Gastrocnemius medialis (tissue), 4 donors: ENCODE measurements around the gene GPC2. TPM values are rescaled to one million over a fixed set of nuclear protein-coding genes. Genes with fewer than 3 reads are reported as not detected.

ENCODE experiments used
- ATAC-seq, 2 donors: fragments of 150-250 bp; one replicate each; pipeline ENCODE4 v1.9.1; 2016
- DNase-seq, 2 donors: peaks; one replicate each; pipeline ENCODE4 v3.0.0-alpha.2; 2019
- H3K27ac ChIP-seq, 4 donors: fragments of 200-600 bp; sonication (generic); 1 replicate in 1 of 4; 2 replicates in 3 of 4; pipeline ENCODE4 v1.5.1; 2016 to 2018; ENCODE audit warnings: mild to moderate bottlenecking in 2 of 4, moderate library complexity in 1 of 4
- H3K27me3 ChIP-seq, 3 donors: fragments of 200-600 bp; sonication (generic) in 2 of 3; 1 replicate in 1 of 3; 2 replicates in 2 of 3; pipeline versions ENCODE4 v1.5.1 to v1.6.0; 2016 to 2019; ENCODE audit warnings: mild to moderate bottlenecking in 1 of 3, moderate library complexity in 1 of 3
- H3K36me3 ChIP-seq, 2 donors: fragments of 200-600 bp; sonication (generic) in 1 of 2; one replicate each; pipeline ENCODE4 v1.5.1; 2017 to 2018
- H3K4me1 ChIP-seq, 2 donors: fragments of 200-600 bp; sonication (generic) in 1 of 2; one replicate each; pipeline ENCODE4 v1.5.1; 2016 to 2017; ENCODE audit warnings: mild to moderate bottlenecking in 2 of 2
- H3K4me3 ChIP-seq, 4 donors: fragments of 200-600 bp; sonication (generic) in 3 of 4; 1 replicate in 1 of 4; 2 replicates in 3 of 4; pipeline ENCODE4 v1.5.1; 2016 to 2019; ENCODE audit warnings: mild to moderate bottlenecking in 2 of 4
- H3K9me3 ChIP-seq, 3 donors: fragments of 200-600 bp; sonication (generic) in 2 of 3; 1 replicate in 1 of 3; 2 replicates in 2 of 3; pipeline ENCODE4 v1.5.1; 2016 to 2019
- CTCF ChIP-seq, 5 experiments: fragments of 450-650 bp in 3 of 5; fragments of 200-600 bp in 2 of 5; sonication (generic) in 2 of 5; IDR thresholded peaks in 4 of 5; conservative IDR thresholded peaks in 1 of 5; 1 replicate in 4 of 5; 2 replicates in 1 of 5; pipeline ENCODE4 v1.5.1; 2016 to 2019; ENCODE audit warnings: antibody characterized with exemption in 5 of 5, mild to moderate bottlenecking in 3 of 5, moderate library complexity in 3 of 5
- POLR2A ChIP-seq, 2 donors: fragments of 450-650 bp; IDR thresholded peaks; one replicate each; pipeline ENCODE4 v1.6.1; 2017; ENCODE audit warnings: antibody characterized with exemption in 2 of 2, mild to moderate bottlenecking in 2 of 2, moderate library complexity in 2 of 2
- in situ Hi-C, 4 donors: fragments of 200-750 bp; cut with MboI; loops; one replicate each; pipeline versions ENCODE4 v1.15.0 to v1.8.0; 2017; ENCODE audit warnings: low sequenced_read_pairs in 4 of 4
- intact Hi-C: fragments of 100-400 bp; cut with DNase I; formaldehyde crosslinking; loops from one replicate; pipeline ENCODE4 v1.15.1; 2023; ENCODE audit warnings: low total_unique reads
- total RNA-seq, 4 donors: library from RNA; depleted of rRNA; stranded (reverse); fragments of >200 nt; gene quantifications; one replicate each; pipeline versions ENCODE4 v1.1.0 to v1.2.3, GENCODE V29; 2016

GPC2 gene
- total RNA-seq, 4 donors from 2014 or later: 4.0 TPM; not detected in 3

DNA sequence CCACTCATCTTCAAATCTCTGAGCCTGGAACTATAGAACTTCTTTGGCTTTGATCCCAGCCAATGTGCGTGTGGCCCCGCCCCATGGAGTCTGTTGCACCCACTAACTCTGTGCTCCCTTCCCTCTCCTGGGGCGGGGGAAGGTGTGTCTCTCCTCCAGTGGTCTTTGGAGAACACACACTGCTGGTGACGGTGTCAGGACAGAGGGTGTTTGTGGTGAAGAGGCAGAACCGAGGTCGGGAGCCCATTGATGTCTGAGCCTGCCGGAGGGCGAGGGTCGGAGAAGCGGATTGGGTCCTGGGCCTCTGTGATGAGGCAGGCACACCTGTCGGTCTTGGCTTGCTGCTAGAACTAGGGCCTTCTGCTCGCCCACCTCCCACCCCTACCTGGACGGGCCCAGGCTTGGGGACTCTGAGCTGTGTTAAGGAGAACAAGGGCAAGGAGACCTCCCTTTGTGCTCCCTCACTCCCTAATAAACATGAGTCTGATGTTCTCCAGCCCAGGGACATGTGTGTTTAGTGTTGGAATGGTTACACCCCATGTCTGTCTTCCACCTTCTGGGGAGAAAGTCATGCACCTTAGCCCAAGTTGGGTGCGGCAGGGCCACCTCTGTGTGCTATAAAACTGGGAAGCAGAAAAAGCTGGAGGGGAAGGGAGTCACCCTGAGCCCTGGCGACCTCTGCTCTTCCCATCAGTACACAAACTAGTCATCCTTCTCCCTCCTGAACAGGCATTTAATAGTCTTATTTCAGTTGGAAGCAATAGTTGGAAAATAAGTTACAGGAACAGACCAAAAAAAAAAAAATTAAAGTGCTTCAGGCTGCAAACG is 23.3 kb downstream of the GPC2 start:
- Histone ChIP-seq H3K4me3 (no peak overlapping the region), H3K27me3 (no peaks in the 10 kb centered on the region), H3K4me1 (peaks cover 17 to 25% of the 10 kb centered on the region in 2 donors), H3K36me3 (peaks cover 0 to 40% of the 10 kb centered on the region in 2 donors), H3K9me3 (no peaks in the 10 kb centered on the region), H3K27ac (no peak overlapping the region)
- intact Hi-C loops: no loop called here
- DNase-seq (no peak), ATAC-seq (no peak)
- no peak for TF ChIP-seq CTCF (IDR thresholded peaks at IDR 0.05 in 4 of 5, conservative IDR thresholded peaks at IDR 0.05 in 1 of 5)
- TF ChIP-seq POLR2A (IDR thresholded peaks at IDR 0.05): no peak
- in situ Hi-C loops: loop anchor here in 1 of 4 donors (25.0 kb wide), 1 partner anchor 183 kb away; no protein-coding TSS in a partner anchor

DNA sequence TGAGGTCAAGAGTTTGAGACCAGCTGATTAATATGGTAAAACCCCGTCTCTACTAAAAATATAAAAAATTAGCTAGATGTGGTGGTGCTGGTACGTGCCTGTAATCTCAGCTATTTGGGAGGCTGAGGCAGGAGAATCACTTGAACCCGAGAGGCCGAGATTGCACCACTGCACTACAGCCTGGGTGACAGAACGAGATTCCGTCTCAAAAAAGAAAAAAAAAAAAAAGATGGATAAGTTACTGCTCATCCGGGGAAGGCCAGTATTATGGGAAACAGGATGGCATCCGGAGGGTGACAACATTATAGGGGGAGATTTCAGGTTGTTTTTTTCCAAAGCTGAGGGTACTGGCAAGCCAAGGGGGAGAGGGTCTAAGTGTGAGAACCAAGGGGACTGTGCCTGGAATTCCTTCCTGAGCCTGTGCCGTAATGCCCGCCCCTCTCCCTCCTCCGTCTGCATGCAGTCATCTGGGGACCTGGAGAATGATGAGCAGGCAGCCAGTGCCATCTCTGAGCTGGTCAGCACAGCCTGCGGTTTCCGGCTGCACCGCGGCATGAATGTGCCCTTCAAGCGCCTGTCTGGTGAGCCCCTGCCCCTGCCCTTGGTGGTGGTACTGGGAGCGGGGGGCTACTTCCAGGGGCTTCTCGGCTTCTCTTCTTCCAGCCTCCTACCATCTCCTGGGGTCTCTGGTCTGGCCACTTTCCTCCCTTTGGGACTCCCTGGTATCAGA is 24.1 kb downstream of the GPC2 start:
- ATAC-seq: no peak
- peaks cover 17 to 21% of the 10 kb centered on the region in 2 donors for H3K4me1 ChIP-seq
- intact Hi-C loops: no loop called here

GRCh38 chr7:100152404-100152803 is 24.8 kb downstream of the GPC2 start:
- Histone ChIP-seq H3K9me3 (no peaks in the 10 kb centered on the region), H3K27me3 (no peaks in the 10 kb centered on the region), H3K36me3 (peaks cover 0 to 40% of the 10 kb centered on the region in 2 donors), H3K4me3 (no peak overlapping the region), H3K27ac (no peak overlapping the region), H3K4me1 (peaks cover 12 to 14% of the 10 kb centered on the region in 2 donors)
- intact Hi-C loops: no loop called here
- TF ChIP-seq CTCF (IDR thresholded peaks at IDR 0.05 in 4 of 5, conservative IDR thresholded peaks at IDR 0.05 in 1 of 5) (no peak), POLR2A (IDR thresholded peaks at IDR 0.05) (no peak)
- ATAC-seq: no peak
- DNase-seq: no peak
- in situ Hi-C loops: loop anchor here in 1 of 4 donors (25.0 kb wide), 1 partner anchor 185 kb away; no protein-coding TSS in a partner anchor

More for the DNA sequence above, 24.1 kb downstream of the GPC2 start:
- no peaks in the 10 kb centered on the region for H3K9me3 ChIP-seq
- no peak overlapping the region for H3K4me3 ChIP-seq
- no peak overlapping the region for H3K27ac ChIP-seq
- no peaks in the 10 kb centered on the region for H3K27me3 ChIP-seq
- TF ChIP-seq POLR2A (IDR thresholded peaks at IDR 0.05) (no peak), CTCF (IDR thresholded peaks at IDR 0.05 in 4 of 5, conservative IDR thresholded peaks at IDR 0.05 in 1 of 5) (no peak)
- DNase-seq: no peak
- in situ Hi-C loops: loop anchor here in 1 of 4 donors (25.0 kb wide), 1 partner anchor 184 kb away; no protein-coding TSS in a partner anchor
- H3K36me3 ChIP-seq: peaks cover 0 to 40% of the 10 kb centered on the region in 2 donors

- intact Hi-C loops (loop anchor here (1.0 kb wide), 2 partner anchors 29 to 47 kb away; partner anchors contain the start of genes AP4M1, CNPY4, MCM7 and TAF6), in situ Hi-C loops (loop anchor here in 1 of 4 donors (25.0 kb wide), 1 partner anchor 189 kb away; no protein-coding TSS in a partner anchor)
- ATAC-seq (peak; percentile 100), DNase-seq (peak; percentile 99 to 100)
- Histone ChIP-seq H3K9me3 (no peaks in the 10 kb centered on the region), H3K27ac (peak within 1 kb of the TSS; percentile 85 to 93 (median 90)), H3K4me1 (peaks cover 10% of the 10 kb centered on the region in 2 donors), H3K36me3 (peaks cover 0 to 12% of the 10 kb centered on the region in 2 donors), H3K4me3 (peak within 1 kb of the TSS; percentile 81 to 97 (median 96)), H3K27me3 (no peaks in the 10 kb centered on the region)
- TF ChIP-seq POLR2A (IDR thresholded peaks at IDR 0.05) (peak; percentile 65 to 88), CTCF (IDR thresholded peaks at IDR 0.05 in 4 of 5, conservative IDR thresholded peaks at IDR 0.05 in 1 of 5) (peak in 1 of 5 experiments; percentile 32)
These were observed 28.4 kb downstream of the GPC2 start, which contains the start of gene LAMTOR4 for GRCh38 chr7:100148559-100149328. LAMTOR4 (plus strand) TSS chr7:100148918; CDS start chr7:100148973, 55 bp downstream.
